ENCODE results near the gene GNPNAT1. TPM values are rescaled to one million over a fixed set of nuclear protein-coding genes. Genes with fewer than 3 reads are reported as not detected.

GNPNAT1 gene
- total RNA-seq, 1 donor from 2014 or later: 41.8 TPM

GRCh38 chr14:52759145-52759544, 32.3 kb downstream of the GNPNAT1 start:
- no peak overlapping the region for H3K4me3 ChIP-seq
- no peaks in the 10 kb centered on the region for H3K4me1 Mint-ChIP-seq
- no peak overlapping the region for H3K4me2 ChIP-seq
- H3K9me3 ChIP-seq (ENCODE audit: low read depth): no peaks in the 10 kb centered on the region
- H3K27ac Mint-ChIP-seq: no peak overlapping the region
- H3K27me3 ChIP-seq: no peaks in the 10 kb centered on the region
- no peak for TF ChIP-seq EZH2phosphoT487 (IDR thresholded peaks at IDR 0.05)
- no peak for TF ChIP-seq EZH2 (IDR thresholded peaks at IDR 0.05)
- TF ChIP-seq CTCF (IDR thresholded peaks at IDR 0.05): no peak
- H3K4me1 ChIP-seq: no peaks in the 10 kb centered on the region
- no peak for DNase-seq (ENCODE audit: low spot score)
- peaks cover 16% of the 10 kb centered on the region for H3F3A ChIP-seq (ENCODE audit: low read depth)
- H3K36me3 ChIP-seq: peaks cover 23% of the 10 kb centered on the region
- H2AFZ ChIP-seq (replicated peaks): no peak overlapping the region
- H3K9ac ChIP-seq: no peak overlapping the region
- H4K20me1 ChIP-seq (ENCODE audit: low read depth): no peaks in the 10 kb centered on the region
- H3K9me3 Mint-ChIP-seq: no peaks in the 10 kb centered on the region
- no peak overlapping the region for H3K27ac ChIP-seq
- no peak overlapping the region for H3K4me3 Mint-ChIP-seq
- H3K36me3 Mint-ChIP-seq: peaks cover 10% of the 10 kb centered on the region
- H3K79me2 ChIP-seq (ENCODE audit: low read depth): peaks cover 1% of the 10 kb centered on the region
- H3K27me3 Mint-ChIP-seq (ENCODE audit: insufficient read depth, low read depth): no peaks in the 10 kb centered on the region

GRCh38 chr14:52755607-52756316, 35.6 kb downstream of the GNPNAT1 start:
- H3K4me3 Mint-ChIP-seq: no peak overlapping the region
- peaks cover 27% of the 10 kb centered on the region for H3K36me3 ChIP-seq
- H3K4me2 ChIP-seq: no peak overlapping the region
- no peaks in the 10 kb centered on the region for H3K4me1 ChIP-seq
- H3F3A ChIP-seq (ENCODE audit: low read depth): peaks cover 16% of the 10 kb centered on the region
- no peak for DNase-seq (ENCODE audit: low spot score)
- H3K27me3 ChIP-seq: no peaks in the 10 kb centered on the region
- no peaks in the 10 kb centered on the region for H3K9me3 ChIP-seq (ENCODE audit: low read depth)
- H3K79me2 ChIP-seq (ENCODE audit: low read depth): no peaks in the 10 kb centered on the region
- peaks cover 2% of the 10 kb centered on the region for H3K36me3 Mint-ChIP-seq
- TF ChIP-seq EZH2 (IDR thresholded peaks at IDR 0.05) (no peak), EZH2phosphoT487 (IDR thresholded peaks at IDR 0.05) (no peak), CTCF (IDR thresholded peaks at IDR 0.05) (no peak)
- H3K27ac ChIP-seq: no peak overlapping the region
- no peak overlapping the region for H2AFZ ChIP-seq (replicated peaks)
- no peaks in the 10 kb centered on the region for H3K9me3 Mint-ChIP-seq
- no peak overlapping the region for H3K9ac ChIP-seq
- H3K4me1 Mint-ChIP-seq: no peaks in the 10 kb centered on the region
- no peak overlapping the region for H3K4me3 ChIP-seq
- no peaks in the 10 kb centered on the region for H3K27me3 Mint-ChIP-seq (ENCODE audit: insufficient read depth, low read depth)
- H4K20me1 ChIP-seq (ENCODE audit: low read depth): no peaks in the 10 kb centered on the region
- no peak overlapping the region for H3K27ac Mint-ChIP-seq

GRCh38 chr14:52748647-52749292, 42.6 kb downstream of the GNPNAT1 start:
- Histone ChIP-seq H3K4me2 (no peak overlapping the region), H3K9ac (no peak overlapping the region)
- H3K27ac Mint-ChIP-seq: no peak overlapping the region

More at GRCh38 chr14:52748647-52749292, 42.6 kb downstream of the GNPNAT1 start:
- Histone ChIP-seq H3K4me3 (no peak overlapping the region), H3K27me3 (no peaks in the 10 kb centered on the region), H2AFZ (replicated peaks) (no peak overlapping the region), H3K27ac (no peak overlapping the region), H4K20me1 (ENCODE audit: low read depth) (no peaks in the 10 kb centered on the region), H3K4me1 (no peaks in the 10 kb centered on the region), H3F3A (ENCODE audit: low read depth) (no peaks in the 10 kb centered on the region), H3K36me3 (peaks cover 41% of the 10 kb centered on the region), H3K79me2 (ENCODE audit: low read depth) (peaks cover 23% of the 10 kb centered on the region), H3K9me3 (ENCODE audit: low read depth) (no peaks in the 10 kb centered on the region)
- Mint-ChIP-seq H3K36me3 (peaks cover 4% of the 10 kb centered on the region), H3K4me1 (no peaks in the 10 kb centered on the region), H3K27me3 (ENCODE audit: insufficient read depth, low read depth) (no peaks in the 10 kb centered on the region), H3K4me3 (no peak overlapping the region), H3K9me3 (no peaks in the 10 kb centered on the region)
- DNase-seq (ENCODE audit: low spot score): no peak
- TF ChIP-seq EZH2 (IDR thresholded peaks at IDR 0.05) (no peak), CTCF (IDR thresholded peaks at IDR 0.05) (no peak), EZH2phosphoT487 (IDR thresholded peaks at IDR 0.05) (no peak)

Measured in neural progenitor cell (in vitro differentiated cells).